Measurements from ENCODE around the gene THBS4. TPM values are rescaled to one million over a fixed set of nuclear protein-coding genes. Genes with fewer than 3 reads are reported as not detected.

THBS4 gene
- total RNA-seq, 3 donors from 2014 or later (not counting 1 experiment from before 2014, with no cell fraction given) = 0.32 to 0.61 (median 0.48) TPM

DNA sequence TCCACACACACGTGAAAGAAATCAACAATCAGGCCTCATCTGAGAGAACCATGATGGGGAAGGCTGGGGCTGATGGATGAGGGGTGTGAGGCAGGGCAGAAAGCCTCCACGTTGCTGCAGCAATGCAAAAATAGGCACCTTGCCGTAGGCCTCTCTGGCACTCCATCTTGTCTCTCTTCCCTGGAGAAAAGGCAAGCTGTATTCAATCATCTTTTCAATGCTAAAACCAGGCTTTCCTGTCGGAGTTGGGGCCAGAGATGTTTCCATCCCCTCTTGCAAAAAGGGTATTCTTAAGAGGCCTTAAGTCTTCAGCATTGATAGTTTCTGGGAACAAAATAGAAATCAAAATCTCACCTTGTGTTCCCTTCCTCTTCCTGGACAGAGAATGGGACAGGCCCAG, 80.9 kb downstream of the THBS4 start:
- Mint-ChIP-seq H3K9me3 (peaks cover 0 to 3% of the 10 kb centered on the region in 2 donors), H3K36me3 (no peaks in the 10 kb centered on the region), H3K27me3 (ENCODE audit: low read depth in 2 of 2) (no peaks in the 10 kb centered on the region), H3K27ac (no peak overlapping the region), H3K4me1 (peaks cover 8 to 9% of the 10 kb centered on the region in 2 donors), H3K4me3 (no peak overlapping the region)
- H3K27me3 ChIP-seq (ENCODE audit: control insufficient read depth, insufficient read depth, low read length) = no peaks in the 10 kb centered on the region
- no peaks in the 10 kb centered on the region for H3K36me3 ChIP-seq (ENCODE audit: control insufficient read depth, insufficient read depth, low read length)
- intact Hi-C loops (cut with micrococcal nuclease) = no loop called here
- TF ChIP-seq, protein P1, sequence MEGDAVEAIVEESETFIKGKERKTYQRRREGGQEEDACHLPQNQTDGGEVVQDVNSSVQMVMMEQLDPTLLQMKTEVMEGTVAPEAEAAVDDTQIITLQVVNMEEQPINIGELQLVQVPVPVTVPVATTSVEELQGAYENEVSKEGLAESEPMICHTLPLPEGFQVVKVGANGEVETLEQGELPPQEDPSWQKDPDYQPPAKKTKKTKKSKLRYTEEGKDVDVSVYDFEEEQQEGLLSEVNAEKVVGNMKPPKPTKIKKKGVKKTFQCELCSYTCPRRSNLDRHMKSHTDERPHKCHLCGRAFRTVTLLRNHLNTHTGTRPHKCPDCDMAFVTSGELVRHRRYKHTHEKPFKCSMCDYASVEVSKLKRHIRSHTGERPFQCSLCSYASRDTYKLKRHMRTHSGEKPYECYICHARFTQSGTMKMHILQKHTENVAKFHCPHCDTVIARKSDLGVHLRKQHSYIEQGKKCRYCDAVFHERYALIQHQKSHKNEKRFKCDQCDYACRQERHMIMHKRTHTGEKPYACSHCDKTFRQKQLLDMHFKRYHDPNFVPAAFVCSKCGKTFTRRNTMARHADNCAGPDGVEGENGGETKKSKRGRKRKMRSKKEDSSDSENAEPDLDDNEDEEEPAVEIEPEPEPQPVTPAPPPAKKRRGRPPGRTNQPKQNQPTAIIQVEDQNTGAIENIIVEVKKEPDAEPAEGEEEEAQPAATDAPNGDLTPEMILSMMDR (IDR thresholded peaks at IDR 0.05) = no peak
- 96% methylated on average over 4 of the region's 4 CpGs for WGBS (ENCODE audit: insufficient coverage)
- no peak for DNase-seq
- H3K27ac ChIP-seq (ENCODE audit: low read length) = no peak overlapping the region
- no peaks in the 10 kb centered on the region for H3K9me3 ChIP-seq (ENCODE audit: control insufficient read depth, insufficient read depth, low read length)
- ATAC-seq = no peak
- H3K4me3 ChIP-seq (ENCODE audit: low read length) = no peak overlapping the region
- H3K4me1 ChIP-seq (ENCODE audit: control insufficient read depth, insufficient read depth, low read length) = peaks cover 3% of the 10 kb centered on the region

DNA sequence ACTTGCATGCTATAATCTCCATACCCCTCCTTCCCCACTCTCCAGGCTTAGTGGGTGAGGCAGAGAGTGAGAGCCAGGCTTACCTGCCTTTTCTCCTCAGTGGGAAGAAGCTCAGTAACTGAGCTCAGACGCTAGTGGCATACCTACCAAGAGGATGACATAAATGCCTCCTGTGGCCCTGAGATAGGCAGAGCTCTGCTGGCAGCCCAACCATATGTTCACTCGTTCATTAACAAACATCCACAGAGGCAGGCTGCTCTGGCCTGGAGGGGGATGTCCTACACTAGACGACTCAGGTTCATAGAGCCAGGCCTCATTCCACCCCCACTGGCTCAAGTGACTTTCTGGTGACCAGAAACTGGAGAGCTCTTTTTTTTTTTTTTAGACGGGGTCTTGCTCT, 81.3 kb downstream of the THBS4 start:
- Mint-ChIP-seq H3K4me1 (peaks cover 8 to 9% of the 10 kb centered on the region in 2 donors), H3K27ac (no peak overlapping the region)

DNA sequence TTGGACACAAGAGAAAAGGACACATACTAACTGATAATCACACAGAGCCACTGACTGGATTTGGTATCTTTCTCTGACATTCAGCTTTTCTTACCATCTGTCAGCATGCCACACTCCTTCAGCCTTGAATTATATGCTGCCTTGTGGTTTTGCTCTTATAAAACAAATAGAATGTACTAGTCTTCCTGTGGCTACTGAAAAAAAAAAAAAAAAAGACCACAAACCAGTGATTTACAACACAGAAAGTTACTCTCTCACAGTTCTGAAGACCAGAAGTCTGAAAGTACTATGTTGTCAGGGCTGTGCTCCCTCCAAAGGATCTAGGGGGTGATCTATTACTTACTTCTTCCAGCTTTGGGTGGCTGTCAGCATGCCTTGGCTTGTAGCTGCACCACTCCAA, 82.3 kb downstream of the THBS4 start:
- Mint-ChIP-seq H3K4me1 (peaks cover 8 to 9% of the 10 kb centered on the region in 2 donors), H3K4me3 (no peak overlapping the region), H3K9me3 (peaks cover 0 to 3% of the 10 kb centered on the region in 2 donors), H3K27ac (no peak overlapping the region), H3K36me3 (no peaks in the 10 kb centered on the region), H3K27me3 (ENCODE audit: low read depth in 2 of 2) (no peaks in the 10 kb centered on the region)
- intact Hi-C loops (cut with micrococcal nuclease) = no loop called here
- no peak for DNase-seq
- H3K36me3 ChIP-seq (ENCODE audit: control insufficient read depth, insufficient read depth, low read length) = no peaks in the 10 kb centered on the region
- no peak overlapping the region for H3K27ac ChIP-seq (ENCODE audit: low read length)
- H3K9me3 ChIP-seq (ENCODE audit: control insufficient read depth, insufficient read depth, low read length) = no peaks in the 10 kb centered on the region
- H3K4me3 ChIP-seq (ENCODE audit: low read length) = no peak overlapping the region
- H3K4me1 ChIP-seq (ENCODE audit: control insufficient read depth, insufficient read depth, low read length) = peaks cover 3% of the 10 kb centered on the region
- no peaks in the 10 kb centered on the region for H3K27me3 ChIP-seq (ENCODE audit: control insufficient read depth, insufficient read depth, low read length)
- no peak for ATAC-seq
- TF ChIP-seq, protein P1 (IDR thresholded peaks at IDR 0.05) = no peak

More for the DNA sequence above, 81.3 kb downstream of the THBS4 start:
- TF ChIP-seq, protein P1 (IDR thresholded peaks at IDR 0.05) = no peak
- Histone ChIP-seq H3K9me3 (ENCODE audit: control insufficient read depth, insufficient read depth, low read length) (no peaks in the 10 kb centered on the region), H3K27ac (ENCODE audit: low read length) (no peak overlapping the region), H3K27me3 (ENCODE audit: control insufficient read depth, insufficient read depth, low read length) (no peaks in the 10 kb centered on the region), H3K36me3 (ENCODE audit: control insufficient read depth, insufficient read depth, low read length) (no peaks in the 10 kb centered on the region), H3K4me3 (ENCODE audit: low read length) (no peak overlapping the region), H3K4me1 (ENCODE audit: control insufficient read depth, insufficient read depth, low read length) (peaks cover 3% of the 10 kb centered on the region)
- Mint-ChIP-seq H3K27me3 (ENCODE audit: low read depth in 2 of 2) (no peaks in the 10 kb centered on the region), H3K36me3 (no peaks in the 10 kb centered on the region), H3K4me3 (no peak overlapping the region), H3K9me3 (peaks cover 0 to 3% of the 10 kb centered on the region in 2 donors)
- WGBS (ENCODE audit: insufficient coverage) = 92% methylated on average over 4 of the region's 4 CpGs
- no peak for ATAC-seq
- DNase-seq = no peak
- intact Hi-C loops (cut with micrococcal nuclease) = no loop called here

DNA sequence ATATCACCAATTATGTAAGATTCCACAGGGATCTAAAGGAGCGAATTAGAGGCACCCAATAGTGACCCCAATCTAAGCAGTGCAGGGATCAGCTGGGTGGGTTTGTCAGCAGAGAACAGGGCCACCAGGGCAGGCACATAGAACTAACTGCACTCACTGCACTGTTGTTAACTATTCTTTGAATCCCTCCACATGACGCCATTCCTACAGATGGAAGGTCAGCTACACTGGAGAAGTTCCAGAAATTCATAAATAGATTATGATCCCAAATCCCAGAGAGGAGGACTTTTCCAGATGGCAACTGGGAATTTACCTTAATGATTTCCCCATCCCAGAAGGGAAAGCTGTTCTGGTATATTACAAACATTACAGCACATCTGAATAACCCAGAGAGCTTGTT, 84.2 kb downstream of the THBS4 start:
- DNase-seq = no peak
- H3K27me3 Mint-ChIP-seq (ENCODE audit: low read depth in 2 of 2) = no peaks in the 10 kb centered on the region
- H3K4me1 Mint-ChIP-seq = peaks cover 8 to 9% of the 10 kb centered on the region in 2 donors
- no peak overlapping the region for H3K27ac ChIP-seq (ENCODE audit: low read length)
- H3K4me3 Mint-ChIP-seq = no peak overlapping the region
- H3K27me3 ChIP-seq (ENCODE audit: control insufficient read depth, insufficient read depth, low read length) = no peaks in the 10 kb centered on the region
- H3K36me3 Mint-ChIP-seq = no peaks in the 10 kb centered on the region
- H3K9me3 Mint-ChIP-seq = peaks cover 0 to 3% of the 10 kb centered on the region in 2 donors
- H3K4me1 ChIP-seq (ENCODE audit: control insufficient read depth, insufficient read depth, low read length) = peaks cover 4% of the 10 kb centered on the region
- 100% methylated on average over 2 of the region's 2 CpGs for WGBS (ENCODE audit: insufficient coverage)
- intact Hi-C loops (cut with micrococcal nuclease) = no loop called here
- TF ChIP-seq, protein P1 (IDR thresholded peaks at IDR 0.05) = no peak
- H3K36me3 ChIP-seq (ENCODE audit: control insufficient read depth, insufficient read depth, low read length) = no peaks in the 10 kb centered on the region
- H3K9me3 ChIP-seq (ENCODE audit: control insufficient read depth, insufficient read depth, low read length) = no peaks in the 10 kb centered on the region
- no peak for ATAC-seq
- H3K4me3 ChIP-seq (ENCODE audit: low read length) = no peak overlapping the region
- no peak overlapping the region for H3K27ac Mint-ChIP-seq
